AG09309 (cell line): ENCODE results near the gene GATA1.

Source experiments
- DNase-seq: peaks from one replicate; pipeline ENCODE4 v3.0.0-alpha.2; 2010; ENCODE audit warnings: low read depth
- H3K4me3 ChIP-seq: 2 replicates; pipeline ENCODE4 v1.5.1; 2011; ENCODE audit warnings: mild to moderate bottlenecking, low read depth, low read length, moderate library complexity; ENCODE audit not compliant: control insufficient read depth
- TF ChIP-seq, protein P1 (sequence below): IDR thresholded peaks from 2 replicates; pipeline ENCODE4 v1.5.1; 2011; ENCODE audit warnings: mild to moderate bottlenecking, low read depth, low read length, inconsistent platforms; ENCODE audit not compliant: insufficient read depth, control insufficient read depth; ENCODE audit errors: missing control alignments

GATA1 gene

DNA sequence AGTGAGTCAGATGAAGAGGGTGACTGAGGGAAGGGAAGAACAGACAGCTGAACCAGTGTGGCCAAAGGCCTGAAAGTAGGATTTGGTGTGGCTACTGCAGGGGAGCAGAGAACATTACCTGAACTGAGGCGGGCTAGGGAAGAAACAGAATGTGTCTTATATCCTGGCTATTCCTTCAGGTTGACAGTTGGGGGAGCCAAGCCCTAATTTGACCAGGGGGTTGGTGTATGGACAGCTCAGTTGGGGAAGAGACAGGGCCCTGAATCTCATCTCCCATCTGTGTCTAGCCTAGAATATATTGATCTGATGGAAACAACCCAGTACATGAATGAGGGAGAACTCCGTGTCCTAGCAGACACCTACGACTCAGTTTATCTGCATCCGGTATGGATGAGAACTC lies 19.7 kb downstream of the GATA1 start:
- DNase-seq, result no peak
- TF ChIP-seq, protein P1, sequence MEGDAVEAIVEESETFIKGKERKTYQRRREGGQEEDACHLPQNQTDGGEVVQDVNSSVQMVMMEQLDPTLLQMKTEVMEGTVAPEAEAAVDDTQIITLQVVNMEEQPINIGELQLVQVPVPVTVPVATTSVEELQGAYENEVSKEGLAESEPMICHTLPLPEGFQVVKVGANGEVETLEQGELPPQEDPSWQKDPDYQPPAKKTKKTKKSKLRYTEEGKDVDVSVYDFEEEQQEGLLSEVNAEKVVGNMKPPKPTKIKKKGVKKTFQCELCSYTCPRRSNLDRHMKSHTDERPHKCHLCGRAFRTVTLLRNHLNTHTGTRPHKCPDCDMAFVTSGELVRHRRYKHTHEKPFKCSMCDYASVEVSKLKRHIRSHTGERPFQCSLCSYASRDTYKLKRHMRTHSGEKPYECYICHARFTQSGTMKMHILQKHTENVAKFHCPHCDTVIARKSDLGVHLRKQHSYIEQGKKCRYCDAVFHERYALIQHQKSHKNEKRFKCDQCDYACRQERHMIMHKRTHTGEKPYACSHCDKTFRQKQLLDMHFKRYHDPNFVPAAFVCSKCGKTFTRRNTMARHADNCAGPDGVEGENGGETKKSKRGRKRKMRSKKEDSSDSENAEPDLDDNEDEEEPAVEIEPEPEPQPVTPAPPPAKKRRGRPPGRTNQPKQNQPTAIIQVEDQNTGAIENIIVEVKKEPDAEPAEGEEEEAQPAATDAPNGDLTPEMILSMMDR, result no peak
- H3K4me3 ChIP-seq, result no peak overlapping the region

DNA sequence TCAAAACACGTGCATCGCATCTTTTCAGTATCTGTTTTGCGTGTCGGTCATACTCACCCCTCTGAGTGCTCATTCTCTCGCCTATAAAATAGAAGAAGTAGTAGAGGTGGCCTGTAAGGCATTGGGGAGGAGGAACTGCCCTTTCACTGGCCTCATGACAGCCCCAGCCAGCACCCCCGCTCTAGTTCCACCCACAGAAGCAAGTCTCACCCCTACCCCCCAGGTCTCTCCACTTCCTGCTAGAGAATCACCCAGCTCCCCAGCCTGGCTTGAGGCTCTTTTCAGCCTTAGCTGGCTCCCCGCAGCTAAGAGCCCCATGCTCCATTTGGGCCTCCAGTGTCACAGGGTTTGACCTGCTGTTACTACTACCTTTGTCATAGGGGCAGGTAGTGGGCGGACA lies 27.3 kb downstream of the GATA1 start:
- TF ChIP-seq, protein P1, result no peak
- no peak overlapping the region for H3K4me3 ChIP-seq
- DNase-seq, result no peak

GRCh38 chrX:48814722-48815121 lies 28.3 kb downstream of the GATA1 start:
- TF ChIP-seq, protein P1, result no peak
- DNase-seq, result no peak
- no peak overlapping the region for H3K4me3 ChIP-seq

DNA sequence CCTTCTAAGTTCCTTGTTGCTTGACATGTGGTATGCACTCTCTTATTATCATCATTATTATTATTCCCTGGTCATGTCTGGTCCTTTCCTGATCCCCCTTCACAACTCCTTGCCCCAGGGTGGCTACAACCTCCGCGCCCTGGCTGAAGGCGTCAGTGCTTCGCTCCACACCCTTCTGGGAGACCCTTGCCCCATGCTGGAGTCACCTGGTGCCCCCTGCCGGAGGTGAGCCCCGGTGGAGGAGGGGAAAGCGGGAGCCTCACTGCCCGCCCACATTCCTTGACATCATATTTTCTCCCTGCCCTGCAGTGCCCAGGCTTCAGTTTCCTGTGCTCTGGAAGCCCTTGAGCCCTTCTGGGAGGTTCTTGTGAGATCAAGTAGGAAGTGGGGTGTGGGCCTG lies 28.9 kb downstream of the GATA1 start:
- TF ChIP-seq, protein P1, result no peak
- no peak overlapping the region for H3K4me3 ChIP-seq
- DNase-seq, result no peak

DNA sequence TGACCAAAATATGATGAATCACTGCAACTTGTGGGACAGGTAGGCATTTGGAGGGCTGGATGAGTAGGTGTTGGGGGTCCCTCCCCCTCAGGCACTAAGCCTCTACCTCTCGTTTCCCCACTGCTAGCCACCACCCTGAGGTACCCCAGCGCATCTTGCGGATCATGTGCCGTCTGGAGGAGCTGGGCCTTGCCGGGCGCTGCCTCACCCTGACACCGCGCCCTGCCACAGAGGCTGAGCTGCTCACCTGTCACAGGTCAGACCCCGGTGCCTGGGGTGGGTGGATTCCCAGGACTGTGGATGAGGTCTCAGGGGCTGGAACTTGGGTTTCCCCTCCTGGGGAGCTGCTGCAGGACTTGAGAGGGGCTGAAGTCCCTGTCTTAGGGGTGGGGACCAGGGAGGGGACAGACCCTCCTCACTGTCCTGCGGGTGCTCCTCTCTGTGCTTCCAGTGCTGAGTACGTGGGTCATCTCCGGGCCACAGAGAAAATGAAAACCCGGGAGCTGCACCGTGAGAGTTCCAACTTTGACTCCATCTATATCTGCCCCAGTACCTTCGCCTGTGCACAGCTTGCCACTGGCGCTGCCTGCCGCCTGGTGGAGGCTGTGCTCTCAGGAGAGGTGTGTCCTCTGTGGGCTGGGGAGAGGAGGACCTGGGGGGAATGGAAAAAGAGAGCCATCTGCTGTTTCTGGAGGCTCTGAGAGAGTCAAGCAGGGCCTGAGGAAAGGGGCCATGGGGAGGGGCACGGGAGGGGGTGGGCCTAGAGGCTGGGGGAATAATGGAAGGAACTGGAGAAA lies 29.8 kb downstream of the GATA1 start:
- no peak overlapping the region for H3K4me3 ChIP-seq
- TF ChIP-seq, protein P1, result no peak
- DNase-seq, result no peak

GRCh38 chrX:48818098-48818497 lies 31.7 kb downstream of the GATA1 start:
- no peak overlapping the region for H3K4me3 ChIP-seq
- TF ChIP-seq, protein P1, result no peak
- DNase-seq, result no peak
